H1 (cell line): ENCODE measurements around the gene MCM6.

Experiments
- CTCF ChIP-seq, 3 experiments: IDR thresholded peaks; 1 replicate in 2 of 3; 2 replicates in 1 of 3; pipeline versions ENCODE4 v1.5.1 to v1.6.1; 2011; ENCODE audit warnings: low read length in 3 of 3, mild to moderate bottlenecking in 3 of 3, inconsistent platforms in 2 of 3, low read depth in 1 of 3, moderate library complexity in 1 of 3; ENCODE audit not compliant: insufficient read depth in 1 of 3; ENCODE audit errors: control extremely low read depth in 1 of 3
- EP300 ChIP-seq, 2 experiments: IDR thresholded peaks; 1 replicate in 1 of 2; 2 replicates in 1 of 2; pipeline ENCODE4 v1.6.1; 2011 to 2012; ENCODE audit warnings: low read depth in 2 of 2, low read length in 2 of 2, mild to moderate bottlenecking in 2 of 2, borderline replicate concordance in 1 of 2, inconsistent platforms in 1 of 2, moderate library complexity in 1 of 2
- EZH2 ChIP-seq: fragments of 200-600 bp; sonication (generic); IDR thresholded peaks from 2 replicates; pipeline ENCODE4 v1.7.1; 2012; ENCODE audit warnings: low read depth, mild to moderate bottlenecking, moderate library complexity, low read length, inconsistent platforms; ENCODE audit not compliant: severe bottlenecking
- POLR2A ChIP-seq, 2 experiments: IDR thresholded peaks; 1 replicate in 1 of 2; 2 replicates in 1 of 2; pipeline ENCODE4 v1.6.1; 2011; ENCODE audit warnings: low read depth in 2 of 2, low read length in 2 of 2, mild to moderate bottlenecking in 2 of 2; ENCODE audit errors: control extremely low read depth in 1 of 2
- SAP30 ChIP-seq: fragments of 300-600 bp; sonication (generic); IDR thresholded peaks from 2 replicates; pipeline ENCODE4 v1.7.1; 2012; ENCODE audit warnings: low read length, moderate library complexity, mild to moderate bottlenecking, inconsistent platforms; ENCODE audit not compliant: insufficient read depth, insufficient replicate concordance
- SRF ChIP-seq: IDR thresholded peaks from 2 replicates; pipeline ENCODE4 v1.6.1; 2011; ENCODE audit warnings: mild to moderate bottlenecking, low read depth, low read length, moderate library complexity

- TF ChIP-seq SAP30 (no peak), EP300 (IDR thresholded peaks at IDR 0.05; ENCODE audit: borderline replicate concordance in 1 of 2, low read depth in 2 of 2, low read length in 2 of 2) (no peak), EZH2 (no peak), CTCF (IDR thresholded peaks at IDR 0.05; ENCODE audit: control extremely low read depth in 1 of 3, insufficient read depth in 1 of 3, low read depth in 1 of 3, low read length in 3 of 3) (no peak), POLR2A (IDR thresholded peaks at IDR 0.05; ENCODE audit: control extremely low read depth in 1 of 2, low read depth in 2 of 2, low read length in 2 of 2) (no peak; a peak in 1 of 3 replicates), SRF (no peak)
These were observed 1.4 kb downstream of the MCM6 start for GRCh38 chr2:135874777-135875365.
